AG10803 (cell line): ENCODE data around the gene CYTH3.

Experiments
- DNase-seq: peaks from one replicate; pipeline ENCODE4 v3.0.0; 2010; ENCODE audit warnings: low read depth
- H3K4me3 ChIP-seq: 2 replicates; pipeline ENCODE4 v1.5.1; 2011; ENCODE audit warnings: mild to moderate bottlenecking, low read length, control low read depth
- CTCF ChIP-seq: conservative IDR thresholded peaks from 2 replicates; pipeline ENCODE4 v1.5.1; 2011; ENCODE audit warnings: mild to moderate bottlenecking, low read length, control low read depth, inconsistent platforms

CYTH3 gene

GRCh38 chr7:6273380-6273837 is 985 bp upstream of the CYTH3 start:
- no peak for DNase-seq
- TF ChIP-seq CTCF = no peak
- H3K4me3 ChIP-seq = no peak overlapping the region

GRCh38 chr7:6271694-6272440 is 557 bp downstream of the CYTH3 start:
- TF ChIP-seq CTCF = no peak
- peak overlapping the region; percentile 99 for H3K4me3 ChIP-seq
- no peak for DNase-seq

GRCh38 chr7:6271060-6271658 is 1.3 kb downstream of the CYTH3 start:
- peak overlapping the region; percentile 99 for H3K4me3 ChIP-seq
- peak; percentile 66 for DNase-seq
- TF ChIP-seq CTCF = peak; percentile 54

- DNase-seq = no peak
These were observed 2.9 kb downstream of the CYTH3 start for GRCh38 chr7:6269527-6269926.

GRCh38 chr7:6268907-6269306 is 3.5 kb downstream of the CYTH3 start:
- H3K4me3 ChIP-seq = no peak overlapping the region
- DNase-seq = no peak

More at GRCh38 chr7:6269527-6269926, 2.9 kb downstream of the CYTH3 start:
- H3K4me3 ChIP-seq = no peak overlapping the region
- TF ChIP-seq CTCF = no peak

GRCh38 chr7:6268023-6268900 is 4.2 kb downstream of the CYTH3 start:
- no peak for DNase-seq
- TF ChIP-seq CTCF = no peak
- no peak overlapping the region for H3K4me3 ChIP-seq

More at GRCh38 chr7:6268907-6269306, 3.5 kb downstream of the CYTH3 start:
- no peak for TF ChIP-seq CTCF
